Measurements from ENCODE around the gene SLC30A3.

The SLC30A3 gene, protein sequence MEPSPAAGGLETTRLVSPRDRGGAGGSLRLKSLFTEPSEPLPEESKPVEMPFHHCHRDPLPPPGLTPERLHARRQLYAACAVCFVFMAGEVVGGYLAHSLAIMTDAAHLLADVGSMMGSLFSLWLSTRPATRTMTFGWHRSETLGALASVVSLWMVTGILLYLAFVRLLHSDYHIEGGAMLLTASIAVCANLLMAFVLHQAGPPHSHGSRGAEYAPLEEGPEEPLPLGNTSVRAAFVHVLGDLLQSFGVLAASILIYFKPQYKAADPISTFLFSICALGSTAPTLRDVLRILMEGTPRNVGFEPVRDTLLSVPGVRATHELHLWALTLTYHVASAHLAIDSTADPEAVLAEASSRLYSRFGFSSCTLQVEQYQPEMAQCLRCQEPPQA

DNA sequence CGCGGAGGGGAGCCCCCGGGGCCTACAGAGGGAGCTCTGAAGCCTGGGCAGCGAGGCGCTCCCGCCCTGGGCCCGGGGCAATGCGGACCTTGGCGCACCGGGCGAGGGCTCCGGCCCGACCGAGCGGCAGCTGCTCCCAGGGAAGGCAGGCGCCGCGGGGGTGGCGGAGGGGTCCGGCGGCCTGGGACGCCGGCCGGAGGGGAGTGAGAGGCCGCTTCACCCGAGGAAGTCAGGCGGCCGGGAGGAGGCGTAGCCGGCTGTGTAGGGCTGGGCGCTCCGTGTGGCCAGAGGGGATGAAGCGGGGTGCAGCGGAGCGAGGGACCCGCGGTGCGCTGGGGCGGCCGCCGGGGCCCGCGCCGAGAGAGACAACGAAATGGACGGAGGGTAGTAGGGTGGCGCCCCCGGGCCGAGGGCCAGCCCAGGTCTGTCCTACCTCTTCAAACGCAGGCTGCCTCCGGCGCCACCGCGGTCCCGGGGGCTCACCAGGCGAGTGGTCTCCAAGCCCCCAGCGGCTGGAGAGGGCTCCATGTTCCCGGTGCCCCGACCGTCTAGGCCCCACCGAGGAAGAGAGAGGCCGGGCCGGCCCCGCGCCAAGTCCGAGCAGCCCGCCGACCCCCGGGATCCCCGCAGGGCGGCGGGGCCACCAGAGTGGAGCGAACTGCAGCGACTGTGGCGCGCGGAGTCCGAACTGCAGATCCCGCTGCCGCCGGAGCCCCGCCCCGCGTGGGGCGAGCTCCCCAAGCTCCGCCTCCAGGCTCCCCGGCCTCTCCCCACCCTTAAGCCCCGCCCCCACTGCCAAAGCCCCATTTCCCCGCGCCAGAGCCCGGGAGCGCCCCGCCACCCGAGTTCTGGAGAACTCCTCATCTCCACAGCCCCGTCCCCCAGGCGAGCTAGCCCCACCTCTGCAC is at the start of gene SLC30A3:
Gene SLC30A3, minus strand, starts transcription at position 669 of the 908 bp plus-strand sequence. Its CDS starts 141 bp downstream, at position 528.
- peak; percentile 93 for DNase-seq (ENCODE audit: low spot score)
- TF ChIP-seq, protein P1, sequence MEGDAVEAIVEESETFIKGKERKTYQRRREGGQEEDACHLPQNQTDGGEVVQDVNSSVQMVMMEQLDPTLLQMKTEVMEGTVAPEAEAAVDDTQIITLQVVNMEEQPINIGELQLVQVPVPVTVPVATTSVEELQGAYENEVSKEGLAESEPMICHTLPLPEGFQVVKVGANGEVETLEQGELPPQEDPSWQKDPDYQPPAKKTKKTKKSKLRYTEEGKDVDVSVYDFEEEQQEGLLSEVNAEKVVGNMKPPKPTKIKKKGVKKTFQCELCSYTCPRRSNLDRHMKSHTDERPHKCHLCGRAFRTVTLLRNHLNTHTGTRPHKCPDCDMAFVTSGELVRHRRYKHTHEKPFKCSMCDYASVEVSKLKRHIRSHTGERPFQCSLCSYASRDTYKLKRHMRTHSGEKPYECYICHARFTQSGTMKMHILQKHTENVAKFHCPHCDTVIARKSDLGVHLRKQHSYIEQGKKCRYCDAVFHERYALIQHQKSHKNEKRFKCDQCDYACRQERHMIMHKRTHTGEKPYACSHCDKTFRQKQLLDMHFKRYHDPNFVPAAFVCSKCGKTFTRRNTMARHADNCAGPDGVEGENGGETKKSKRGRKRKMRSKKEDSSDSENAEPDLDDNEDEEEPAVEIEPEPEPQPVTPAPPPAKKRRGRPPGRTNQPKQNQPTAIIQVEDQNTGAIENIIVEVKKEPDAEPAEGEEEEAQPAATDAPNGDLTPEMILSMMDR (IDR thresholded peaks at IDR 0.05; ENCODE audit: extremely low read depth, insufficient read depth, missing control alignments): no peak
- in situ Hi-C loops (cut with MboI; ENCODE audit: low pct_unique_long_range_greater_than_20kb, low sequenced_read_pairs, unreplicated experiment): no loop called here

DNA sequence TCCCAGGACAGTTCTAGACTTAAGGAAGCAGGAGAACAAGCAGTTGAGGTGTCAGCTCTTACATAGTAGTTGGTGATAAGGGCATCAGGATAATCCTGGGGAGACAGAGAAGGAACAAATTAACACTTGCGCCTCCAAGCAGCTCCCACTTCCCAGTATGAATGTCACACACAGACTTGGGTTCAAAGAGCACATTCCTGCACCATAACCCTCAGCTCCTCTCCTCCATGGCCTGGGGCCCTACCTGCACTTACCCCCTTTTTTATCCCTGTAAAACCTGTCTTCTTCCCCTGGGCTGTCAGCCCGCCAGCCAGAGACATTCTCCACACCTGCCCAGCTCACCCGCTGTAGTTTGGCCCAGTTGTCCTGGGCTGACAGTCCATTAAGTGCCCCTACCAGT is 49.3 kb upstream of the SLC30A3 start:
- in situ Hi-C loops (cut with MboI; ENCODE audit: low pct_unique_long_range_greater_than_20kb, low sequenced_read_pairs, unreplicated experiment): no loop called here
- DNase-seq (ENCODE audit: low spot score): no peak
- TF ChIP-seq, protein P1 (IDR thresholded peaks at IDR 0.05; ENCODE audit: extremely low read depth, insufficient read depth, missing control alignments): no peak

DNA sequence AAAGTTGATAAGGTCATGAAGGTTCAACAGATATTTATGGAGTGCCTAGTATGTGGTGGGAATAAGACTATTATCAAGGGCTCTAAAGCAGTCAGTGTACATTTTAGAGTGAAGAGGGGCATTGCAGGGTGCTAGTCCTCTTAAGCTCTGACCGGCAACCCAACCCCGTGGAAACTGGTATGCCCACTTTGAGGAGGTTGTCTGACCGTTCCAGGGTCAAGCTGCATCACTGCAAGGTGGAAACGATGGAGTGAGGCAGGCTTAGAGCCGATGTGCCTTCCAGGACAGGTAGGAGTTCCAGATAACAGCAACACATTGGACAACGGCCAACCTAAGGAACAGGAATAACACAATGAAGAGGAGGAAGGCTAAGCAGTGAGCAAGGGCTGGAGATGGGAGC is 46.8 kb upstream of the SLC30A3 start:
- TF ChIP-seq, protein P1 (IDR thresholded peaks at IDR 0.05; ENCODE audit: extremely low read depth, insufficient read depth, missing control alignments): no peak
- in situ Hi-C loops (cut with MboI; ENCODE audit: low pct_unique_long_range_greater_than_20kb, low sequenced_read_pairs, unreplicated experiment): no loop called here

DNA sequence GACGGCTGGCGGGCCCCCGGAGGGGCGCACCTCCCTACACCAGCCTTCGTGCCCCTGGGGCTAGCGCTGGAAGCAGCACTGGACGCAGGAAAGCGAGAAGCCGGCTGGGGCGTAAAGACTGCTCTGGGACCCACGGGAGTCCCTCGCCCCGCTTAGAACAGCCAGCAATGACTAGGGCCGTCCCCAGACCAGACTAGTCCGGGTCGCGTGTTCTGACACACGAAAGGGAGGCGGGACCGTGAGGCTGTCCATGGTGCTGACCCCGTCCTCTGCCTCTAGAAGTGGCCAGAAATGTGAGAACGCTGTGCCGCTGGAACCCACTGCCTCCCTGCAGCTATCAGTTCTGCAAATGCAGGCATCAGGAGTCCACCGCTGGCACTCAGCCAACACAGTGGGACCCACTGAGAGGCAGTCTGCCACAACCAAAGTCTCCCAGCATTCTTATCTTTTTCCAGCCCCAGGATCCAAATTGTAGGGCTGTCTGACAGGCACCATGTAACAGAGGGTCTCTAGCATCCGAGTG is 45.6 kb upstream of the SLC30A3 start, which contains the start of gene UCN:
Gene UCN, minus strand, starts transcription at position 87 of the 523 bp plus-strand sequence. CDS start 550 bp downstream, outside the sequence.
- DNase-seq (ENCODE audit: low spot score): no peak
- in situ Hi-C loops (cut with MboI; ENCODE audit: low pct_unique_long_range_greater_than_20kb, low sequenced_read_pairs, unreplicated experiment): no loop called here
- TF ChIP-seq, protein P1 (IDR thresholded peaks at IDR 0.05; ENCODE audit: extremely low read depth, insufficient read depth, missing control alignments): no peak

More for the DNA sequence above, 46.8 kb upstream of the SLC30A3 start:
- DNase-seq (ENCODE audit: low spot score): no peak

DNA sequence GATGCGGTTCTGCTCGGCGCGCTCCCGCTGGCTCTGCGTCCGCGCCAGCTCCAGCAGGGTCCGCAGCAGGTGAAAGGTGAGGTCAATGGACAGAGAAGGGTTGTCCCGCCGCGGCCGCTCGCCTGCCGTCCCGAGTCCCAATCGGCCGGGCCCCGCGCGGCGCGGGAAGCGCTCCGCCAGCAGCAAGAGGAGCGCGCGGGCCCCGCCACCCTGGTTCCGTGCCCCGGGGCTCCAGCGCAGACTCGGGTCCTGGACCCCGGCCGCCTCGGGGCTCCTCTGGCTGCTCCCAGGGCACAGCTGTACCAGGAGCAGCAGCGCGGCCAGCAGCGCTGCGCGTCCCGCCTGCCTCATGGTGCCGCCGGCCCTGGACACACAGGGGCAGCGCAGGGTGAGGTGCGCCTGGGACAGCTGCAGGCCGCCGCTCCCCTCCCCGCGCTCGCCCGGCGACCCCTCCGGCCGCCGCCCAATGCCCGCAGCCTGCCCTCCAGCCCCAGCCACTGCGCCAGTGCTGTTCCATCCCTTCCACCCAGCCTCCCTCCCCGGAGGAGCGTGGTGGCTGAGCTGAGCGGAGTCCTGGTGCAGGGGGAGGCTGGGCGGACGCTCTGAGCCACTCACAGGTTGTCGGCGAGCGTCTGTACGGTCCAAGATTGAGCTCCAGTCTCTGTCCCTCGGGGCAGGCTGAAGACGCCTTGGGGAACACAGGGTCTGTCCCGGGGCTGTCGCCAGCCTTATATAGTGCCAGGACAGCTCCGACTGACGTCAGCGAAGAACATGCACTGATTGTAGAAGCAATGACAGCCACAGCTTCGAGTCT is 44.9 kb upstream of the SLC30A3 start:
- TF ChIP-seq, protein P1 (IDR thresholded peaks at IDR 0.05; ENCODE audit: extremely low read depth, insufficient read depth, missing control alignments): no peak
- no peak for DNase-seq (ENCODE audit: low spot score)
- in situ Hi-C loops (cut with MboI; ENCODE audit: low pct_unique_long_range_greater_than_20kb, low sequenced_read_pairs, unreplicated experiment): no loop called here

DNA sequence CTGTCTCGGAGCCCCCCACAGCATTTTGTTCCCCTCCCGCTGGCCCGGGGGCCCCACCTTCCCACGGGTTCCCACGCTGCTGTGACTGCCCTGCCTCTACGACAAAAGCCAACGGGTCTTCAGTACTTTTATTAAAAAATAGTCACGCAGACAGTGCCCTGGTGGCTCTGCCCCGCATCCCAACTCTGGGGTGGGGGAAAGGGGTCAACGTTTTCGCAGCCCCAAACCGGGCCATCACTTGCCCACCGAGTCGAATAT is 44.4 kb upstream of the SLC30A3 start:
- in situ Hi-C loops (cut with MboI; ENCODE audit: low pct_unique_long_range_greater_than_20kb, low sequenced_read_pairs, unreplicated experiment): no loop called here
- DNase-seq (ENCODE audit: low spot score): no peak
- TF ChIP-seq, protein P1 (IDR thresholded peaks at IDR 0.05; ENCODE audit: extremely low read depth, insufficient read depth, missing control alignments): no peak

Measured in GM13977 (cell line).